NCI-H1930 (cell line): ENCODE data around the gene PLAAT2.
"Not testable (repeated sequence)": the region's sequence is repeated elsewhere in the genome, so short reads cannot be mapped to it uniquely, and the experiment has no call there.

Source experiments
- DNase-seq, 2 experiments: peaks; one replicate each; lab custom pipeline; 2025; lab: John Stamatoyannopoulos, UW

PLAAT2 gene

GRCh38 chr11:63563201-63564055, at the start of gene PLAAT2:
TSS of gene PLAAT2 (minus strand) at chr11:63563379. CDS start at chr11:63563324, 55 bp downstream.
- no peak for DNase-seq

GRCh38 chr11:63612181-63612580, 49.0 kb upstream of the PLAAT2 start:
- no peak for DNase-seq

GRCh38 chr11:63611395-63611747, 48.2 kb upstream of the PLAAT2 start:
- DNase-seq, result no peak

GRCh38 chr11:63610604-63611394, 47.6 kb upstream of the PLAAT2 start:
- no peak for DNase-seq

GRCh38 chr11:63609971-63610580, 46.9 kb upstream of the PLAAT2 start:
- DNase-seq, result no peak

- no peak for DNase-seq
Observed at GRCh38 chr11:63609536-63609935, 46.4 kb upstream of the PLAAT2 start.

- DNase-seq, result no peak
Observed at GRCh38 chr11:63608353-63609345, 45.5 kb upstream of the PLAAT2 start.

GRCh38 chr11:63603180-63603518, 40.0 kb upstream of the PLAAT2 start:
- peak; percentile 84 to 90 for DNase-seq

- not testable (repeated sequence) for DNase-seq
Observed at GRCh38 chr11:63602290-63603179, 39.4 kb upstream of the PLAAT2 start.

GRCh38 chr11:63599211-63600122, 36.3 kb upstream of the PLAAT2 start:
- no peak for DNase-seq

GRCh38 chr11:63598556-63598955, 35.4 kb upstream of the PLAAT2 start:
- DNase-seq, result no peak

- DNase-seq, result no peak
Observed at GRCh38 chr11:63595296-63595695, 32.1 kb upstream of the PLAAT2 start.

GRCh38 chr11:63592975-63593395, 29.8 kb upstream of the PLAAT2 start:
- peak in 1 of 2 experiments; percentile 39 for DNase-seq

- no peak for DNase-seq
Observed at GRCh38 chr11:63590024-63590788, 27.0 kb upstream of the PLAAT2 start.

- DNase-seq, result no peak
Observed at GRCh38 chr11:63589000-63589399, 25.8 kb upstream of the PLAAT2 start.

- no peak for DNase-seq
Observed at GRCh38 chr11:63586451-63587166, 23.4 kb upstream of the PLAAT2 start.

GRCh38 chr11:63583357-63583677, 20.1 kb upstream of the PLAAT2 start:
- DNase-seq, result peak in 1 of 2 experiments; percentile 68

- not testable (repeated sequence) for DNase-seq
Observed at GRCh38 chr11:63581224-63581623, 18.0 kb upstream of the PLAAT2 start.
